Mammary epithelial cell (primary cell): Measurements from ENCODE around the gene NEUROG1.

ENCODE experiments used
- CTCF ChIP-seq, 2 donors: IDR thresholded peaks in 1 of 2; conservative IDR thresholded peaks in 1 of 2; 2 replicates each; pipeline ENCODE4 v1.5.1; 2011 to 2012; ENCODE audit warnings: inconsistent platforms in 2 of 2, low read length in 2 of 2, mild to moderate bottlenecking in 2 of 2, control low read depth in 1 of 2, low read depth in 1 of 2; ENCODE audit not compliant: insufficient read depth in 1 of 2; ENCODE audit errors: extremely low read depth in 1 of 2
- EZH2 ChIP-seq: IDR thresholded peaks from 2 replicates; pipeline ENCODE4 v1.6.1; 2012; ENCODE audit warnings: low read length, inconsistent platforms, borderline replicate concordance

GRCh38 chr5:135503871-135504270 lies 31.9 kb downstream of the NEUROG1 start:
- TF ChIP-seq CTCF (conservative IDR thresholded peaks at IDR 0.05 in 1 of 2, IDR thresholded peaks at IDR 0.05 in 1 of 2; ENCODE audit: extremely low read depth in 1 of 2, insufficient read depth in 1 of 2, low read depth in 1 of 2, low read length in 2 of 2) (no peak), EZH2 (no peak)
